Brain microvascular endothelial cell (primary cell): ENCODE results near the gene LOXL1.
A peak's percentile ranks its signal among the peaks of the same experiment; 100 is the strongest.
"Not testable (repeated sequence)": the region's sequence is repeated elsewhere in the genome, so short reads cannot be mapped to it uniquely, and the experiment has no call there.

Experiments used
- DNase-seq: peaks from one replicate; pipeline ENCODE4 v3.0.0-alpha.2; 2020
- H3K27ac ChIP-seq: fragments of 250-450 bp; sonication (Bioruptor Pico); 2 replicates; pipeline ENCODE4 v1.5.1; 2020; ENCODE audit warnings: mild to moderate bottlenecking, moderate library complexity
- H3K27me3 ChIP-seq: fragments of 250-450 bp; sonication (Bioruptor Pico); replicated peaks from 2 replicates; pipeline ENCODE4 v1.5.1; 2020; ENCODE audit warnings: mild to moderate bottlenecking
- H3K36me3 ChIP-seq: fragments of 250-450 bp; sonication (Bioruptor Pico); replicated peaks from 2 replicates; pipeline ENCODE4 v1.5.1; 2020; ENCODE audit warnings: mild to moderate bottlenecking
- H3K4me3 ChIP-seq: 2 replicates; pipeline ENCODE4 v1.5.1; 2011; ENCODE audit warnings: low read depth, mild to moderate bottlenecking, control low read depth, low read length, moderate library complexity
- in situ Hi-C: cut with HindIII; loops from 2 replicates; pipeline ENCODE4 v1.10.0; 2017; ENCODE audit warnings: low sequenced_read_pairs, low pct_ligation_motif_present
- TF ChIP-seq, protein P1 (sequence below): IDR thresholded peaks from 2 replicates; pipeline ENCODE4 v1.5.1; 2011; ENCODE audit warnings: low read depth, mild to moderate bottlenecking, moderate library complexity, low read length, control low read depth, inconsistent platforms; ENCODE audit errors: missing control alignments

Gene LOXL1

DNA sequence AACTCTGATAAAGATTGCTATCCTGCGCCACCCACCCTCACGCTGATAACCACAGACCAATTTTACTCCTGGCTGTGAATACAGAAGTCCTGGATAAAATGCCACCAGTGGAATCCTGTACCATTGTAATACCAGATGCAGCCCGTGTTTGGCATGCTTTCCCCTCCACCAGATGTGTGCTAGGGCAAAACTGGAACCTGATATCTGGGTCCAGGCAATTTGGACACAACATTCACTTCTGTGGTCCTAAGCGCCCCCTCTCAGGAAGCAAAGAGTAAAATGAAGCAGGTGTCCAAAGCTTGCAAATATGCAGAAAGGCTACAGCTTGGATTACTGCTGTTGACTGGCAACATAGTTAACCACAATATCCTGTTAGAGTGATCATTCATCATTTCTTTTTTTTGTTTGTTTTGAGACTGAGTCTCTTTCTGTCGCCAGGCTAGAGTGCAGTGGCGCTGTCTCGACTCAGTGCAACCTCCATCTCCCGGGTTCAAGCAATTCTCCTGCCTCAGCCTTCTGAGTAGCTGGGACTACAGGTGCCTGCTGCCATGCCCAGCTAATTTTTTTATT lies 32.8 kb downstream of the LOXL1 start:
- no peaks in the 10 kb centered on the region for H3K36me3 ChIP-seq
- no peaks in the 10 kb centered on the region for H3K27me3 ChIP-seq
- H3K4me3 ChIP-seq: no peak overlapping the region
- no peak overlapping the region for H3K27ac ChIP-seq
- TF ChIP-seq, protein P1, sequence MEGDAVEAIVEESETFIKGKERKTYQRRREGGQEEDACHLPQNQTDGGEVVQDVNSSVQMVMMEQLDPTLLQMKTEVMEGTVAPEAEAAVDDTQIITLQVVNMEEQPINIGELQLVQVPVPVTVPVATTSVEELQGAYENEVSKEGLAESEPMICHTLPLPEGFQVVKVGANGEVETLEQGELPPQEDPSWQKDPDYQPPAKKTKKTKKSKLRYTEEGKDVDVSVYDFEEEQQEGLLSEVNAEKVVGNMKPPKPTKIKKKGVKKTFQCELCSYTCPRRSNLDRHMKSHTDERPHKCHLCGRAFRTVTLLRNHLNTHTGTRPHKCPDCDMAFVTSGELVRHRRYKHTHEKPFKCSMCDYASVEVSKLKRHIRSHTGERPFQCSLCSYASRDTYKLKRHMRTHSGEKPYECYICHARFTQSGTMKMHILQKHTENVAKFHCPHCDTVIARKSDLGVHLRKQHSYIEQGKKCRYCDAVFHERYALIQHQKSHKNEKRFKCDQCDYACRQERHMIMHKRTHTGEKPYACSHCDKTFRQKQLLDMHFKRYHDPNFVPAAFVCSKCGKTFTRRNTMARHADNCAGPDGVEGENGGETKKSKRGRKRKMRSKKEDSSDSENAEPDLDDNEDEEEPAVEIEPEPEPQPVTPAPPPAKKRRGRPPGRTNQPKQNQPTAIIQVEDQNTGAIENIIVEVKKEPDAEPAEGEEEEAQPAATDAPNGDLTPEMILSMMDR: no peak
- no peak for DNase-seq
- in situ Hi-C loops: no loop called here

DNA sequence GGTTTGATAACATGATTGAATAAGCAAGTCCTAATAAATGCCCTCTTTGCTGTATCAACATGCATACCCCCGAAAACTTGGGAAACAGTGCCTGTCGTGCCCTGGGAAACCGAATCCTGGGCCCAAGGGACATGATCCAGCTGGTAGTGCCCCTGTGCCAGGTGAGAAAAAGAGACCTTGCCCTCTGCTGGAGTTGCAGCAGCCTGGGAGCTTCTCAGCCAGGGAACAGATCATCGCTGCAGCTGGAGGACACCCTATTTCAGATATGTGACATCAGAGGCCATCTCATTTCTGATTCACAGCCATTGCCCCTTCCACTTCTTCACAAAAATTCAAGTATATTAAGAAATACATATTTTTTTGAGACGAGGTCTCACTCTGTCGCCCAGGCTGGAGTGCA lies 33.5 kb downstream of the LOXL1 start:
- no peaks in the 10 kb centered on the region for H3K27me3 ChIP-seq
- TF ChIP-seq, protein P1: no peak
- no peak overlapping the region for H3K27ac ChIP-seq
- DNase-seq: no peak
- in situ Hi-C loops: no loop called here
- H3K4me3 ChIP-seq: no peak overlapping the region
- no peaks in the 10 kb centered on the region for H3K36me3 ChIP-seq

DNA sequence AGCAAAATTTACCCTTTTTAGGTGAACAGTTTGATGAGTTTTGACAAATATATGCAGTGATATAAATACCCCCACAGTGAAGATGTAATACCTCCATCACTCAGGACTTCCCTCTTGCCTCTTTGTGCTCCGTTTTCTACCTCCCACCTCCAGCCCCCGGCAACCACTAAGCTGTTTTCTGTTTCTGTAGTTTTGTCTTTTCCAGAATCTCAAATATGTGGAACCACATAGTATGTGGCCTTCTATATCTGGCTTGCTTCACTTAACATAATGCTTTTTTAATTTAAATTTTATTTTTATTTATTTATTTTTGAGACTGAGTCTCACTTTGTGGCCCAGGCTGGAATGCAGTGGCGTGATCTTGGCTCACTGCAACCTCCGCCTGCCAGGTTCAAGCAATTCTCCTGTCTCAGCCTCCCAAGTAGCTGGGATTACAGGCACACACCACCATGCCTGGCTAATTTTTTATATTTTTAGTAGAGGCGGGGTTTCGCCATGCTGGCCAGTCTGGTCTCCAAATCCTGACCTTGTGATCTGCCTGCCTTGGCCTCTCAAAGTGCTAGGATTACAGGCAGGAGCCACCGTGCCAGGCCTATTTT lies 34.3 kb downstream of the LOXL1 start:
- in situ Hi-C loops, DNase-seq, H3K27me3 ChIP-seq, H3K27ac ChIP-seq, H3K4me3 ChIP-seq, H3K36me3 ChIP-seq: not testable (repeated sequence)

DNA sequence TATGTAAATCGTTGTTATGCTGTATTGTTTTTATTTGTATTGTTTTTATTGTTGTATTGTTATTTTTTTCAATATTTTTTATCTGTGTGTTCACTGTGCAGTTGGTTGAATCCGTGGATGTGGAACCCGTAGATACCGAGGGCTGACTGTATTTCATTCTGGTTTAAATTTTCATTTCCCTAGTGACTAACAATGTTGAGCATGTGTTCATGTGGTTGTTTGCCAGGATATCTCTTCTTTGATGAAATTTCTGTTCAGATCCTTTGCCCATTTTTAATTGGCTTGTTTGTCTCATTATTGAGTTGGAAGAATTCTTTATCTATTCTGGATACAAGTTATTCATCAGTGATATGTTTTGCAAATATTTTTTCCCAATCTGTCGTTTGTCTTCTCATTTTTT lies 36.2 kb downstream of the LOXL1 start:
- TF ChIP-seq, protein P1: no peak
- DNase-seq: no peak

DNA sequence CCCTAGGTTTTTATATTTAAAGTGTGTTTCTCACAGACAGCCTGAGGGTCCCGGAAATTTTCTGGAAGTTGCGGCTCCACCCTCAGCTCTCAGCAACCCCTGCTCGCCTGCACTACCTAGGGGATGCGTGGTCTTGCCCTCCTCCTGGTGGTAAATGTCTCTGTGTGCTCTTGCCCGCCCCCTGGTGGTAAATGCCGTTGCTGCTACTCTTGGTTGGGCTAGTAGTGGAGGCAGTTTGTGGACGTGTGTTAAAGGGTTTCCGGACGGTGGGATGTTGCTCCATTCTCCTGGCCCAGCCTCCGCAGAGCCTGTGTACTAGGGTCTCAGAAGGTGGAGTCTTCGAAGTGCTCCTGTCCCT lies 38.5 kb downstream of the LOXL1 start:
- no peaks in the 10 kb centered on the region for H3K27me3 ChIP-seq
- TF ChIP-seq, protein P1: peak; percentile 99
- peak; percentile 76 for DNase-seq
- H3K27ac ChIP-seq: no peak overlapping the region
- H3K36me3 ChIP-seq: no peaks in the 10 kb centered on the region
- H3K4me3 ChIP-seq: peak overlapping the region; percentile 20
- in situ Hi-C loops: no loop called here

More for the DNA sequence above, 36.2 kb downstream of the LOXL1 start:
- in situ Hi-C loops: no loop called here
- H3K27me3 ChIP-seq: no peaks in the 10 kb centered on the region
- no peak overlapping the region for H3K27ac ChIP-seq
- no peak overlapping the region for H3K4me3 ChIP-seq
- H3K36me3 ChIP-seq: no peaks in the 10 kb centered on the region

DNA sequence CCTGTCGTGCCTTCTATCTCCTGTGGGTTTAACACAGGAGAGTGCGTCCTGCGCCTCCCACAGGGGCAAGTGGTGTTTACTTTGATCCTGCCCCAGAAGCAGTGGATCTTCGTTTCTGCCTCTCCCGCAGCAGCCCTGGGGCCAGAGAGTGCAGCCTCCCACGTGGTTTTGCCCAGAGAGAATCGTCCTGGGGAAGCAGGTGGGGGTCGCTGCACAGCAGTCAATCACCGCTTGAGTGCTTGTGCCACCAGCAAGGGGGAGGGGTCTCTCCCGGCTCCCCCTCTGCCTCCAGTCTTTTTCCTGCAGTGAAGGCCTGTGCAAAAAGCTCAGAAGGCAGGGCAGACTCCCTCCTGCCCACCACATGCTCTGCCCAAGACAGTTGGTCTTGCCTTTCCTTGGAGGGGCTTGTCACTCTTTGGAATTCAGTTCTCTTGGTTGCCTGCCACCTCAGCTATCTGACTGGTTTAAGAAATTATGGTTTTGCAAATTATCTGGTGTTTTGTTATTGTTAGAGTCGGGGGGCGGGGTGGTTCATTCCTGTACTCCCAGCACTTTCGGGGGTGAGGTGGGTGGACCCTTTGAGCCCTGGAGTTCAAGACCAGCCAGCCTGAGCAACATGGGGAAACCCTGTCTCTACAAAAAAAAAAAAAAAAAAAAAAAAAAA lies 39.0 kb downstream of the LOXL1 start:
- in situ Hi-C loops: no loop called here
- no peak for DNase-seq
- Histone ChIP-seq H3K36me3 (no peaks in the 10 kb centered on the region), H3K27ac (no peak overlapping the region), H3K27me3 (no peaks in the 10 kb centered on the region), H3K4me3 (peak overlapping the region; percentile 20)
- TF ChIP-seq, protein P1: no peak
